CD4-positive, CD25-positive, alpha-beta regulatory T cell (primary cell): ENCODE measurements around the gene LATS2. TPM values are rescaled to one million over a fixed set of nuclear protein-coding genes. Genes with fewer than 3 reads are reported as not detected.

Experiments used
- ATAC-seq, 2 donors: fragments of 150-1000 bp; cut with Tn5 transposase; one replicate each; pipeline ENCODE4 v1.10.0; 2021; ENCODE audit warnings: low read depth in 2 of 2, moderate number of reproducible peaks in 2 of 2, moderate library complexity in 1 of 2
- DNase-seq, 3 donors: peaks; one replicate each; pipeline versions ENCODE4 v3.0.0 to v3.0.0-alpha.2; 2012 to 2022; ENCODE audit warnings: mixed read lengths in 1 of 3
- H3K27ac ChIP-seq: one replicate; pipeline ENCODE4 v1.7.0; 2013; ENCODE audit warnings: mild to moderate bottlenecking, low read length; ENCODE audit not compliant: insufficient read depth, poor library complexity, severe bottlenecking
- H3K27me3 ChIP-seq: one replicate; pipeline ENCODE4 v1.7.0; 2013; ENCODE audit warnings: low read length; ENCODE audit not compliant: control insufficient read depth, insufficient read depth
- H3K36me3 ChIP-seq: one replicate; pipeline ENCODE4 v1.7.0; 2013; ENCODE audit warnings: mild to moderate bottlenecking, low read length, moderate library complexity; ENCODE audit not compliant: control insufficient read depth, insufficient read depth
- H3K4me1 ChIP-seq: 2 replicates; pipeline ENCODE4 v1.7.0; 2013; ENCODE audit warnings: mild to moderate bottlenecking, low read length; ENCODE audit not compliant: insufficient read depth, control insufficient read depth, poor library complexity, severe bottlenecking
- H3K4me3 ChIP-seq: one replicate; pipeline ENCODE4 v1.7.0; 2013; ENCODE audit warnings: low read depth, mild to moderate bottlenecking, low read length, moderate library complexity
- H3K9me3 ChIP-seq, 2 experiments: 1 replicate in 1 of 2; 2 replicates in 1 of 2; pipeline ENCODE4 v1.7.0; 2013; ENCODE audit warnings: low read length in 2 of 2, mild to moderate bottlenecking in 1 of 2, moderate library complexity in 1 of 2; ENCODE audit not compliant: control insufficient read depth in 2 of 2
- H3K27ac Mint-ChIP-seq, 3 donors: one replicate each; pipeline ENCODE4 v1.8.0; 2020 to 2022; ENCODE audit warnings: mild to moderate bottlenecking in 3 of 3, mixed read lengths in 3 of 3, moderate library complexity in 2 of 3
- H3K27me3 Mint-ChIP-seq: one replicate; pipeline ENCODE4 v1.8.0; 2022; ENCODE audit warnings: mild to moderate bottlenecking, mixed read lengths
- H3K36me3 Mint-ChIP-seq: one replicate; pipeline ENCODE4 v1.8.0; 2020; ENCODE audit warnings: mixed read lengths
- H3K4me1 Mint-ChIP-seq, 4 donors: one replicate each; pipeline ENCODE4 v1.8.0; 2020 to 2022; ENCODE audit warnings: mixed read lengths in 4 of 4, mild to moderate bottlenecking in 1 of 4
- H3K4me3 Mint-ChIP-seq, 4 donors: one replicate each; pipeline ENCODE4 v1.8.0; 2020 to 2022; ENCODE audit warnings: mild to moderate bottlenecking in 4 of 4, mixed read lengths in 4 of 4, moderate library complexity in 3 of 4
- H3K9me3 Mint-ChIP-seq, 7 donors: one replicate each; pipeline ENCODE4 v1.8.0; 2020 to 2022; ENCODE audit warnings: mixed read lengths in 7 of 7, mild to moderate bottlenecking in 3 of 7, moderate library complexity in 2 of 7
- polyA plus RNA-seq, 4 donors: library from polyadenylated mRNA; unstranded; fragments of 300-500 nt; fragmentation: Illumina TruSeq; gene quantifications; one replicate each; pipeline ENCODE4 v1.2.3, GENCODE V29; 2021
- total RNA-seq: library from RNA; stranded (reverse); gene quantifications from one replicate; pipeline ENCODE4 v1.2.3, GENCODE V29; 2022

Gene LATS2
- total and polyA plus RNA-seq, 5 donors from 2014 or later, result 0.35 TPM; not detected in 4

GRCh38 chr13:21033212-21033840 is 28.1 kb downstream of the LATS2 start:
- H3K9me3 Mint-ChIP-seq, result peaks cover 0 to 4% (median 0%) of the 10 kb centered on the region in 7 donors
- no peaks in the 10 kb centered on the region for H3K36me3 Mint-ChIP-seq
- peaks cover 17% of the 10 kb centered on the region for H3K27me3 Mint-ChIP-seq
- H3K4me1 ChIP-seq, result no peaks in the 10 kb centered on the region
- DNase-seq (no peak), ATAC-seq (no peak)
- no peaks in the 10 kb centered on the region for H3K9me3 ChIP-seq
- no peak overlapping the region for H3K4me3 ChIP-seq
- no peaks in the 10 kb centered on the region for H3K4me1 Mint-ChIP-seq
- no peak overlapping the region for H3K4me3 Mint-ChIP-seq
- no peak overlapping the region for H3K27ac ChIP-seq
- H3K36me3 ChIP-seq, result no peaks in the 10 kb centered on the region
- H3K27me3 ChIP-seq, result no peaks in the 10 kb centered on the region
- no peak overlapping the region for H3K27ac Mint-ChIP-seq

- no peak overlapping the region for H3K27ac ChIP-seq
- H3K4me1 ChIP-seq, result no peaks in the 10 kb centered on the region
- Mint-ChIP-seq H3K27ac (peak overlapping the region in 1 of 3 donors; percentile 43), H3K27me3 (peaks cover 17% of the 10 kb centered on the region), H3K9me3 (peaks cover 0 to 4% (median 0%) of the 10 kb centered on the region in 7 donors), H3K4me1 (no peaks in the 10 kb centered on the region), H3K36me3 (no peaks in the 10 kb centered on the region), H3K4me3 (no peak overlapping the region)
- DNase-seq (no peak), ATAC-seq (no peak)
- H3K4me3 ChIP-seq, result no peak overlapping the region
- no peaks in the 10 kb centered on the region for H3K27me3 ChIP-seq
- no peaks in the 10 kb centered on the region for H3K36me3 ChIP-seq
- no peaks in the 10 kb centered on the region for H3K9me3 ChIP-seq
Observed at GRCh38 chr13:21032656-21033055, 28.7 kb downstream of the LATS2 start.

GRCh38 chr13:21031594-21032275 is 29.7 kb downstream of the LATS2 start:
- DNase-seq, result no peak
- peaks cover 17% of the 10 kb centered on the region for H3K27me3 Mint-ChIP-seq
- no peaks in the 10 kb centered on the region for H3K36me3 ChIP-seq
- H3K4me3 ChIP-seq, result no peak overlapping the region
- no peak overlapping the region for H3K27ac Mint-ChIP-seq
- H3K27ac ChIP-seq, result no peak overlapping the region
- no peak overlapping the region for H3K4me3 Mint-ChIP-seq
- H3K27me3 ChIP-seq, result no peaks in the 10 kb centered on the region
- H3K4me1 ChIP-seq, result no peaks in the 10 kb centered on the region
- H3K9me3 Mint-ChIP-seq, result peaks cover 0 to 4% (median 0%) of the 10 kb centered on the region in 7 donors
- ATAC-seq, result no peak
- no peaks in the 10 kb centered on the region for H3K4me1 Mint-ChIP-seq
- no peaks in the 10 kb centered on the region for H3K9me3 ChIP-seq
- no peaks in the 10 kb centered on the region for H3K36me3 Mint-ChIP-seq

- ATAC-seq (no peak), DNase-seq (no peak)
- H3K27ac Mint-ChIP-seq, result no peak overlapping the region
- H3K9me3 Mint-ChIP-seq, result peaks cover 0 to 4% (median 0%) of the 10 kb centered on the region in 7 donors
- no peaks in the 10 kb centered on the region for H3K4me1 ChIP-seq
- no peaks in the 10 kb centered on the region for H3K27me3 ChIP-seq
- no peaks in the 10 kb centered on the region for H3K9me3 ChIP-seq
- H3K4me3 ChIP-seq, result no peak overlapping the region
- H3K27me3 Mint-ChIP-seq, result peaks cover 8% of the 10 kb centered on the region
- H3K36me3 Mint-ChIP-seq, result no peaks in the 10 kb centered on the region
- H3K4me3 Mint-ChIP-seq, result no peak overlapping the region
- H3K36me3 ChIP-seq, result no peaks in the 10 kb centered on the region
- no peaks in the 10 kb centered on the region for H3K4me1 Mint-ChIP-seq
- H3K27ac ChIP-seq, result no peak overlapping the region
Observed at GRCh38 chr13:21025539-21025938, 35.8 kb downstream of the LATS2 start.

GRCh38 chr13:21022056-21022979 is 39.1 kb downstream of the LATS2 start:
- Histone ChIP-seq H3K4me3 (no peak overlapping the region), H3K27me3 (no peaks in the 10 kb centered on the region), H3K4me1 (no peaks in the 10 kb centered on the region), H3K9me3 (no peaks in the 10 kb centered on the region), H3K27ac (no peak overlapping the region), H3K36me3 (no peaks in the 10 kb centered on the region)
- Mint-ChIP-seq H3K4me1 (peaks cover 0 to under 1% (median 0%) of the 10 kb centered on the region in 4 donors), H3K27ac (no peak overlapping the region), H3K36me3 (no peaks in the 10 kb centered on the region), H3K4me3 (no peak overlapping the region), H3K9me3 (no peaks in the 10 kb centered on the region), H3K27me3 (no peaks in the 10 kb centered on the region)
- no peak for DNase-seq
- no peak for ATAC-seq

- Mint-ChIP-seq H3K4me3 (peak overlapping the region in 1 of 4 donors; percentile 64), H3K27me3 (no peaks in the 10 kb centered on the region), H3K27ac (no peak overlapping the region), H3K9me3 (no peaks in the 10 kb centered on the region), H3K36me3 (no peaks in the 10 kb centered on the region), H3K4me1 (peaks cover 0 to 8% (median 1%) of the 10 kb centered on the region in 4 donors)
- no peaks in the 10 kb centered on the region for H3K4me1 ChIP-seq
- H3K27me3 ChIP-seq, result no peaks in the 10 kb centered on the region
- H3K27ac ChIP-seq, result no peak overlapping the region
- no peak overlapping the region for H3K4me3 ChIP-seq
- no peak for DNase-seq
- ATAC-seq, result no peak
- no peaks in the 10 kb centered on the region for H3K36me3 ChIP-seq
- H3K9me3 ChIP-seq, result no peaks in the 10 kb centered on the region
Observed at GRCh38 chr13:21020581-21020980, 40.8 kb downstream of the LATS2 start.

- Histone ChIP-seq H3K27ac (no peak overlapping the region), H3K4me1 (no peaks in the 10 kb centered on the region), H3K4me3 (no peak overlapping the region), H3K27me3 (no peaks in the 10 kb centered on the region), H3K36me3 (no peaks in the 10 kb centered on the region), H3K9me3 (no peaks in the 10 kb centered on the region)
- Mint-ChIP-seq H3K4me3 (no peak overlapping the region), H3K27me3 (no peaks in the 10 kb centered on the region), H3K4me1 (peaks cover 0 to 8% (median 1%) of the 10 kb centered on the region in 4 donors), H3K36me3 (no peaks in the 10 kb centered on the region), H3K27ac (no peak overlapping the region), H3K9me3 (no peaks in the 10 kb centered on the region)
- DNase-seq (no peak), ATAC-seq (no peak)
Observed at GRCh38 chr13:21020176-21020575, 41.2 kb downstream of the LATS2 start.
